Measurements from ENCODE around the gene FGFR2.

The FGFR2 gene

DNA sequence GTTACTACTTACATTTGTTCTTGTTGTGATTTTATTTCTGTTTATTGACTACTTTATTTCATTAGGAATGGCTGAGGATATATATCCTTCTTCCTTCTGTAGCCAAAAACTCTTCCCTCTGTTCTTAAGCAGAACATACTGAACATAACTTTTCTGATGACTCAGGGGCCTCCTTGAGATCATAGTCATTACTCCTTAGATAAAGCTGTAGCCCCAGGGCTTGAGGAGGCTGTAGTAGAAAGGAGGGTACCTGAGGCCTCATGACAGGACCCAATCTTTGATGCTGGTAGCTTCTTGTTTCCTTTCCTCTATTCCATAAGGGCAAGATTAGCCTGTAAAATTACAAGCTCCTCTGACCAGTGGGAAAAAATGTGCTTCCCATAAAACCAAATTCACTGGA lies 41.2 kb upstream of the FGFR2 start:
- TF ChIP-seq ISL1 (CRISPR knock-in tag; IDR thresholded peaks at IDR 0.05) (no peak), ZNF70 (CRISPR knock-in tag; IDR thresholded peaks at IDR 0.05) (no peak), PPARA (CRISPR knock-in tag; IDR thresholded peaks at IDR 0.05; ENCODE audit: borderline replicate concordance) (no peak), ZFP3 (CRISPR knock-in tag; IDR thresholded peaks at IDR 0.05) (no peak), GLIS3 (CRISPR knock-in tag; IDR thresholded peaks at IDR 0.05) (no peak)
- ATAC-seq = no peak

DNA sequence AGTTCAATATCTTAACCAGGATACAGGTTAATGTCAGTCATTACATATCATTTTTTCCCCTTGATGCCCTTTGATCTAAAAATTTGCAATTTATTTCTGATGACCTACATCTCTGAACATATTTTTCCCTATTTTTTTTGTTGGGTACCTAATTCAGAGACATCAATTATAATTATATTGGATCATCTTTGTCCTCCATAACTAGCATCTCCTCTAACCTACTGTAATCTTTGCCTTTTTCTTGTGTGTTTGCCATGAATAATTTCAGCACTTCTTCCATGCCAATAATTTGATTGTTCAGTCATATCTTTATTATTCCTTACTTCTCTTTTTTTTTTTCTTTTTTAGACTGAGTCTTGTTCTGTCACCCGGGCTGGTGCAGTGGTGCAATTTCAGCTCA lies 39.2 kb upstream of the FGFR2 start:
- no peak for ATAC-seq
- no peak for TF ChIP-seq PPARA (CRISPR knock-in tag; IDR thresholded peaks at IDR 0.05; ENCODE audit: borderline replicate concordance)
- TF ChIP-seq, protein P1, sequence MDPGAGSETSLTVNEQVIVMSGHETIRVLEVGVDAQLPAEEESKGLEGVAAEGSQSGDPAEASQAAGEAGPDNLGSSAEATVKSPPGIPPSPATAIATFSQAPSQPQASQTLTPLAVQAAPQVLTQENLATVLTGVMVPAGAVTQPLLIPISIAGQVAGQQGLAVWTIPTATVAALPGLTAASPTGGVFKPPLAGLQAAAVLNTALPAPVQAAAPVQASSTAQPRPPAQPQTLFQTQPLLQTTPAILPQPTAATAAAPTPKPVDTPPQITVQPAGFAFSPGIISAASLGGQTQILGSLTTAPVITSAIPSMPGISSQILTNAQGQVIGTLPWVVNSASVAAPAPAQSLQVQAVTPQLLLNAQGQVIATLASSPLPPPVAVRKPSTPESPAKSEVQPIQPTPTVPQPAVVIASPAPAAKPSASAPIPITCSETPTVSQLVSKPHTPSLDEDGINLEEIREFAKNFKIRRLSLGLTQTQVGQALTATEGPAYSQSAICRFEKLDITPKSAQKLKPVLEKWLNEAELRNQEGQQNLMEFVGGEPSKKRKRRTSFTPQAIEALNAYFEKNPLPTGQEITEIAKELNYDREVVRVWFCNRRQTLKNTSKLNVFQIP (CRISPR knock-in tag; IDR thresholded peaks at IDR 0.05; ENCODE audit: borderline replicate concordance, low read depth) = no peak
- TF ChIP-seq RARB (CRISPR knock-in tag; IDR thresholded peaks at IDR 0.05) = no peak

DNA sequence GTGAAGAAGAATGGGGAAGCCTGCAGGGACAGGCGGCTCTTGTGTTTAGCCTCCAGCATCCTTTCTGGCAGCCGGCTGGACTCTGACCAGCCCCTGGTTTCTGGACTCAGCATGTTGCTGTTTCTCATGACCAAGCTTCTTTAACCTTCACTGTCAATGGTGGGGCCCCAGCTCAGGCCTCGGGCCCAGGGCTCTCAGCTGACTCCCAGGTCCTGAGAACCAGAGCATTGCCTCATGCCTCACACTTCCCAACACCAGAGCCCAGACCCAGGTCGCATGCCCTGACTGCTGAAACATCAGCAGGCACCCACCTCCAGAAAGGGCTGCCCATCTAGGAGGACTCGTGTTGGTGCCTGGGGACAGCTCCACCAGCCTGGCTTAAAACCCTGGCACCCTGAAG lies 34.8 kb upstream of the FGFR2 start:
- no peak for TF ChIP-seq ZFP3 (CRISPR knock-in tag; IDR thresholded peaks at IDR 0.05)
- no peak for TF ChIP-seq ZFP30 (CRISPR knock-in tag; IDR thresholded peaks at IDR 0.05)
- TF ChIP-seq, protein P1 (CRISPR knock-in tag; IDR thresholded peaks at IDR 0.05; ENCODE audit: borderline replicate concordance, low read depth) = no peak
- TF ChIP-seq, protein P2, sequence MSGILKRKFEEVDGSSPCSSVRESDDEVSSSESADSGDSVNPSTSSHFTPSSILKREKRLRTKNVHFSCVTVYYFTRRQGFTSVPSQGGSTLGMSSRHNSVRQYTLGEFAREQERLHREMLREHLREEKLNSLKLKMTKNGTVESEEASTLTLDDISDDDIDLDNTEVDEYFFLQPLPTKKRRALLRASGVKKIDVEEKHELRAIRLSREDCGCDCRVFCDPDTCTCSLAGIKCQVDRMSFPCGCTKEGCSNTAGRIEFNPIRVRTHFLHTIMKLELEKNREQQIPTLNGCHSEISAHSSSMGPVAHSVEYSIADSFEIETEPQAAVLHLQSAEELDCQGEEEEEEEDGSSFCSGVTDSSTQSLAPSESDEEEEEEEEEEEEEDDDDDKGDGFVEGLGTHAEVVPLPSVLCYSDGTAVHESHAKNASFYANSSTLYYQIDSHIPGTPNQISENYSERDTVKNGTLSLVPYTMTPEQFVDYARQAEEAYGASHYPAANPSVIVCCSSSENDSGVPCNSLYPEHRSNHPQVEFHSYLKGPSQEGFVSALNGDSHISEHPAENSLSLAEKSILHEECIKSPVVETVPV (CRISPR knock-in tag; IDR thresholded peaks at IDR 0.05) = no peak
- TF ChIP-seq ESRRG (CRISPR knock-in tag; IDR thresholded peaks at IDR 0.05) = no peak
- TF ChIP-seq PPARA (CRISPR knock-in tag; IDR thresholded peaks at IDR 0.05; ENCODE audit: borderline replicate concordance) = no peak
- TF ChIP-seq TCF4 (CRISPR knock-in tag; IDR thresholded peaks at IDR 0.05; ENCODE audit: borderline replicate concordance) = no peak
- no peak for ATAC-seq

DNA sequence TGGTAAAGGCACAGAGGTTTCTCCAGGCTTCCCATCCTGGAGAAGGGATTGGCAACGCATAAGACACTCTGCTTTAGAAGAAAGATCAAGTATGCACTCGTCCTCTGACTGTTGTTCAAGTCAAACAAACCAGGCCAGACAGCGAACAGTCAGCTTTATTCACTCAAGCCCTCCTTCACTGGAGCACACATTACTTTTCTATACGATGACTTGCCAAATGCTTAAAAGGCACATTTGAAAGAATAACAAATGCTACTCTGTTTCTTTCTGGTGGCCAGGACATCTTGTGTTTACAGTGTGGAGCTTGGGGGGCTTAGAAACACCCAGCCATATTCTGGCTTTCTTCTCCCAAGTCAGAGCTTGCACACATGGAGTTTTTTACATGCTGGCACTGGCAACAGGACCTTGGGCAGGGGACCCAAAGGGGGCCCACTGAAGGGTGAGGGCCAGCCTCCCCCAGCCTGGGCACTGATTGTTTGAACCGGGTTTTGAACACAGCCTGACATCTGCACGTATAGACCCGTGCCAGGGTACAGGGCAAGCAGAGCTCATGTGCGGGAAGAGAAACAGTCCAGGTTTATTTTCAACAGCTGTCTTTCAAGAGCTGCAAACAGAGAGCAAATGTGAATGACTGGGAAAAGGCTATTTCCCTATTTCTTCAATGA lies 33.3 kb upstream of the FGFR2 start:
- no peak for ATAC-seq
- TF ChIP-seq ZNF565 (CRISPR knock-in tag; conservative IDR thresholded peaks at IDR 0.05; ENCODE audit: low read depth) (no peak), PPARA (CRISPR knock-in tag; IDR thresholded peaks at IDR 0.05; ENCODE audit: borderline replicate concordance) (no peak), ESRRG (CRISPR knock-in tag; IDR thresholded peaks at IDR 0.05) (no peak), CSDC2 (CRISPR knock-in tag; IDR thresholded peaks at IDR 0.05) (no peak), ZFP30 (CRISPR knock-in tag; IDR thresholded peaks at IDR 0.05) (no peak), TOX (CRISPR knock-in tag; IDR thresholded peaks at IDR 0.05; ENCODE audit: borderline replicate concordance) (no peak), ZNF8 (CRISPR knock-in tag; IDR thresholded peaks at IDR 0.05) (no peak), ZNF70 (CRISPR knock-in tag; IDR thresholded peaks at IDR 0.05) (no peak), SNAI2 (CRISPR knock-in tag; IDR thresholded peaks at IDR 0.05) (no peak), ISL1 (CRISPR knock-in tag; IDR thresholded peaks at IDR 0.05) (no peak), RARB (CRISPR knock-in tag; IDR thresholded peaks at IDR 0.05) (no peak), ZFP3 (CRISPR knock-in tag; IDR thresholded peaks at IDR 0.05) (no peak), BACH2 (CRISPR knock-in tag; IDR thresholded peaks at IDR 0.05; ENCODE audit: borderline replicate concordance) (no peak)
- TF ChIP-seq, protein P3, sequence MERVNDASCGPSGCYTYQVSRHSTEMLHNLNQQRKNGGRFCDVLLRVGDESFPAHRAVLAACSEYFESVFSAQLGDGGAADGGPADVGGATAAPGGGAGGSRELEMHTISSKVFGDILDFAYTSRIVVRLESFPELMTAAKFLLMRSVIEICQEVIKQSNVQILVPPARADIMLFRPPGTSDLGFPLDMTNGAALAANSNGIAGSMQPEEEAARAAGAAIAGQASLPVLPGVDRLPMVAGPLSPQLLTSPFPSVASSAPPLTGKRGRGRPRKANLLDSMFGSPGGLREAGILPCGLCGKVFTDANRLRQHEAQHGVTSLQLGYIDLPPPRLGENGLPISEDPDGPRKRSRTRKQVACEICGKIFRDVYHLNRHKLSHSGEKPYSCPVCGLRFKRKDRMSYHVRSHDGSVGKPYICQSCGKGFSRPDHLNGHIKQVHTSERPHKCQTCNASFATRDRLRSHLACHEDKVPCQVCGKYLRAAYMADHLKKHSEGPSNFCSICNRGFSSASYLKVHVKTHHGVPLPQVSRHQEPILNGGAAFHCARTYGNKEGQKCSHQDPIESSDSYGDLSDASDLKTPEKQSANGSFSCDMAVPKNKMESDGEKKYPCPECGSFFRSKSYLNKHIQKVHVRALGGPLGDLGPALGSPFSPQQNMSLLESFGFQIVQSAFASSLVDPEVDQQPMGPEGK (CRISPR knock-in tag; IDR thresholded peaks at IDR 0.05; ENCODE audit: borderline replicate concordance) = no peak
- TF ChIP-seq, protein P4, sequence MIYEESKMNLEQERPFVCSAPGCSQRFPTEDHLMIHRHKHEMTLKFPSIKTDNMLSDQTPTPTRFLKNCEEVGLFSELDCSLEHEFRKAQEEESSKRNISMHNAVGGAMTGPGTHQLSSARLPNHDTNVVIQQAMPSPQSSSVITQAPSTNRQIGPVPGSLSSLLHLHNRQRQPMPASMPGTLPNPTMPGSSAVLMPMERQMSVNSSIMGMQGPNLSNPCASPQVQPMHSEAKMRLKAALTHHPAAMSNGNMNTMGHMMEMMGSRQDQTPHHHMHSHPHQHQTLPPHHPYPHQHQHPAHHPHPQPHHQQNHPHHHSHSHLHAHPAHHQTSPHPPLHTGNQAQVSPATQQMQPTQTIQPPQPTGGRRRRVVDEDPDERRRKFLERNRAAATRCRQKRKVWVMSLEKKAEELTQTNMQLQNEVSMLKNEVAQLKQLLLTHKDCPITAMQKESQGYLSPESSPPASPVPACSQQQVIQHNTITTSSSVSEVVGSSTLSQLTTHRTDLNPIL (CRISPR knock-in tag; IDR thresholded peaks at IDR 0.05; ENCODE audit: low read depth) = no peak
- TF ChIP-seq, protein P5, sequence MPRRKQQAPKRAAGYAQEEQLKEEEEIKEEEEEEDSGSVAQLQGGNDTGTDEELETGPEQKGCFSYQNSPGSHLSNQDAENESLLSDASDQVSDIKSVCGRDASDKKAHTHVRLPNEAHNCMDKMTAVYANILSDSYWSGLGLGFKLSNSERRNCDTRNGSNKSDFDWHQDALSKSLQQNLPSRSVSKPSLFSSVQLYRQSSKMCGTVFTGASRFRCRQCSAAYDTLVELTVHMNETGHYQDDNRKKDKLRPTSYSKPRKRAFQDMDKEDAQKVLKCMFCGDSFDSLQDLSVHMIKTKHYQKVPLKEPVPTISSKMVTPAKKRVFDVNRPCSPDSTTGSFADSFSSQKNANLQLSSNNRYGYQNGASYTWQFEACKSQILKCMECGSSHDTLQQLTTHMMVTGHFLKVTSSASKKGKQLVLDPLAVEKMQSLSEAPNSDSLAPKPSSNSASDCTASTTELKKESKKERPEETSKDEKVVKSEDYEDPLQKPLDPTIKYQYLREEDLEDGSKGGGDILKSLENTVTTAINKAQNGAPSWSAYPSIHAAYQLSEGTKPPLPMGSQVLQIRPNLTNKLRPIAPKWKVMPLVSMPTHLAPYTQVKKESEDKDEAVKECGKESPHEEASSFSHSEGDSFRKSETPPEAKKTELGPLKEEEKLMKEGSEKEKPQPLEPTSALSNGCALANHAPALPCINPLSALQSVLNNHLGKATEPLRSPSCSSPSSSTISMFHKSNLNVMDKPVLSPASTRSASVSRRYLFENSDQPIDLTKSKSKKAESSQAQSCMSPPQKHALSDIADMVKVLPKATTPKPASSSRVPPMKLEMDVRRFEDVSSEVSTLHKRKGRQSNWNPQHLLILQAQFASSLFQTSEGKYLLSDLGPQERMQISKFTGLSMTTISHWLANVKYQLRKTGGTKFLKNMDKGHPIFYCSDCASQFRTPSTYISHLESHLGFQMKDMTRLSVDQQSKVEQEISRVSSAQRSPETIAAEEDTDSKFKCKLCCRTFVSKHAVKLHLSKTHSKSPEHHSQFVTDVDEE (CRISPR knock-in tag; IDR thresholded peaks at IDR 0.05) = no peak
- TF ChIP-seq, protein P1 (CRISPR knock-in tag; IDR thresholded peaks at IDR 0.05; ENCODE audit: borderline replicate concordance, low read depth) = no peak
- TF ChIP-seq, protein P2 (CRISPR knock-in tag; IDR thresholded peaks at IDR 0.05) = no peak

Data from SK-N-SH treated with all-trans-retinoic acid at 6 μM for 48 hours (cell line).